TTC549 (cell line): ENCODE results near the gene RALB.

Experiments
- FAIRE-seq: peaks from 2 replicates; lab custom pipeline; 2012; peaks lifted over from hg19 to GRCh38; lab: Jason Lieb, UNC

The RALB gene

GRCh38 chr2:120262761-120263428, 10.2 kb downstream of the RALB start:
- no peak for FAIRE-seq

- no peak for FAIRE-seq
Observed at GRCh38 chr2:120265006-120265405, 12.4 kb downstream of the RALB start.

- FAIRE-seq: no peak
Observed at GRCh38 chr2:120267348-120267747, 14.7 kb downstream of the RALB start.

GRCh38 chr2:120269076-120269744, 16.6 kb downstream of the RALB start:
- no peak for FAIRE-seq

GRCh38 chr2:120269816-120270215, 17.2 kb downstream of the RALB start:
- no peak for FAIRE-seq

- FAIRE-seq: no peak
Observed at GRCh38 chr2:120271711-120272379, 19.2 kb downstream of the RALB start.

GRCh38 chr2:120272763-120273481, 20.3 kb downstream of the RALB start:
- no peak for FAIRE-seq

- FAIRE-seq: no peak
Observed at GRCh38 chr2:120275617-120276400, 23.2 kb downstream of the RALB start.

- FAIRE-seq: no peak
Observed at GRCh38 chr2:120277505-120278205, 25.0 kb downstream of the RALB start.

GRCh38 chr2:120278901-120279300, 26.2 kb downstream of the RALB start:
- FAIRE-seq: no peak

GRCh38 chr2:120279708-120280107, 27.1 kb downstream of the RALB start:
- no peak for FAIRE-seq

- no peak for FAIRE-seq
Observed at GRCh38 chr2:120283649-120284048, 31.0 kb downstream of the RALB start.

- FAIRE-seq: no peak
Observed at GRCh38 chr2:120285056-120285455, 32.4 kb downstream of the RALB start.

GRCh38 chr2:120287183-120288015, 34.7 kb downstream of the RALB start:
- FAIRE-seq: no peak

- FAIRE-seq: no peak
Observed at GRCh38 chr2:120288016-120288373, 35.3 kb downstream of the RALB start.

- FAIRE-seq: no peak
Observed at GRCh38 chr2:120289221-120289906, 36.7 kb downstream of the RALB start.

- no peak for FAIRE-seq
Observed at GRCh38 chr2:120290737-120291136, 38.1 kb downstream of the RALB start.

- FAIRE-seq: no peak
Observed at GRCh38 chr2:120291401-120292311, 39.0 kb downstream of the RALB start.
